Ascending aorta (tissue), 2 donors: Measurements from ENCODE around the gene THRB. TPM values are rescaled to one million over a fixed set of nuclear protein-coding genes. Genes with fewer than 3 reads are reported as not detected.

Source experiments
- DNase-seq, 2 donors: peaks; one replicate each; pipeline ENCODE4 v3.0.0-alpha.2; 2019; ENCODE audit warnings: low spot score in 2 of 2
- H3K27ac ChIP-seq, 2 donors: fragments of 200-600 bp; sonication (generic); one replicate each; pipeline ENCODE4 v1.5.1; 2016 to 2017; ENCODE audit warnings: mild to moderate bottlenecking in 1 of 2
- H3K27me3 ChIP-seq: fragments of 200-600 bp; sonication (generic); one replicate; pipeline ENCODE4 v1.5.1; 2017
- H3K36me3 ChIP-seq, 2 donors: fragments of 200-600 bp; sonication (generic); one replicate each; pipeline ENCODE4 v1.5.1; 2016
- H3K4me1 ChIP-seq, 2 donors: fragments of 200-600 bp; sonication (generic); one replicate each; pipeline ENCODE4 v1.5.1; 2016 to 2017; ENCODE audit warnings: mild to moderate bottlenecking in 1 of 2
- H3K4me3 ChIP-seq, 2 donors: fragments of 200-600 bp; sonication (generic); one replicate each; pipeline ENCODE4 v1.5.1; 2016 to 2017; ENCODE audit warnings: mild to moderate bottlenecking in 1 of 2
- H3K9me3 ChIP-seq, 2 donors: fragments of 200-600 bp; sonication (generic); one replicate each; pipeline ENCODE4 v1.5.1; 2016
- CTCF ChIP-seq, 3 experiments: fragments of 200-600 bp in 2 of 3; fragments of 450-650 bp in 1 of 3; sonication (generic) in 2 of 3; IDR thresholded peaks; one replicate each; pipeline ENCODE4 v1.5.1; 2016 to 2019; ENCODE audit warnings: antibody characterized with exemption in 3 of 3, mild to moderate bottlenecking in 1 of 3, moderate library complexity in 1 of 3
- intact Hi-C: fragments of 100-400 bp; cut with DNase I; formaldehyde crosslinking; loops from one replicate; pipeline ENCODE4 v1.15.1; 2023
- total RNA-seq: library from RNA; depleted of rRNA; stranded (reverse); fragments of >200 nt; gene quantifications from one replicate; pipeline ENCODE4 v1.1.0, GENCODE V29; 2016

Gene THRB
- total RNA-seq, 1 donor from 2014 or later = 24.7 TPM

DNA sequence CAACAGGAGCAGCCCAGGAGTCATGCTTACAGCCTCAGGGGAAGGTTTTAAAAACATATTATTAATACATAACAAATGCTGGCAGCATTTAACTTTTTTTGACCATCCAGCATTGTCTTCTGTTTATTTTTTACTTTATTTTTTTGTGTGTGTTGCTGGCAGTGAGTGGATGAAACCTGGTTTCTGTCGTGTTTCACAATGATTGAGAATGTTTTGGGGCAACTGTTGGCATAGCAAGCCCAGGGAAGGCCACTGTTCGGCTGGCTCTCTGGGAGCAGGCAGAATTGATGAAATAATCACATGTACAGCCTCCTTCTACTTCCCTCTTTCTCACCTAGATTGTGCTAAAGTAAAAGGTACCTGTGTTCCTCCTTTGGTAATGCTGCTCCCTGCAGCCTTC, 359.4 kb downstream of the THRB start:
- H3K9me3 ChIP-seq = no peaks in the 10 kb centered on the region
- no peak for TF ChIP-seq CTCF (IDR thresholded peaks at IDR 0.05)
- peak overlapping the region; percentile 64 to 75 for H3K27ac ChIP-seq
- intact Hi-C loops = no loop called here
- peaks cover 0 to 20% of the 10 kb centered on the region in 2 donors for H3K4me1 ChIP-seq
- no peaks in the 10 kb centered on the region for H3K27me3 ChIP-seq
- H3K4me3 ChIP-seq = no peak overlapping the region
- H3K36me3 ChIP-seq = peaks cover 16 to 54% of the 10 kb centered on the region in 2 donors
- no peak for DNase-seq

GRCh38 chr3:24133942-24134341, 360.7 kb downstream of the THRB start:
- Histone ChIP-seq H3K27ac (peak overlapping the region; percentile 64 to 75), H3K4me1 (peaks cover 0 to 21% of the 10 kb centered on the region in 2 donors), H3K9me3 (no peaks in the 10 kb centered on the region), H3K27me3 (no peaks in the 10 kb centered on the region), H3K4me3 (no peak overlapping the region), H3K36me3 (peaks cover 16 to 61% of the 10 kb centered on the region in 2 donors)
- no peak for TF ChIP-seq CTCF (IDR thresholded peaks at IDR 0.05)
- intact Hi-C loops = loop anchor here (5.0 kb wide), 1 partner anchor 48 kb away; no protein-coding TSS in a partner anchor
- no peak for DNase-seq

GRCh38 chr3:24133436-24133835, 361.2 kb downstream of the THRB start:
- no peaks in the 10 kb centered on the region for H3K9me3 ChIP-seq
- H3K4me3 ChIP-seq = no peak overlapping the region
- intact Hi-C loops = loop anchor here (5.0 kb wide), 1 partner anchor 49 kb away; no protein-coding TSS in a partner anchor
- peaks cover 0 to 25% of the 10 kb centered on the region in 2 donors for H3K4me1 ChIP-seq
- H3K36me3 ChIP-seq = peaks cover 13 to 60% of the 10 kb centered on the region in 2 donors
- peak overlapping the region in 1 of 2 donors; percentile 75 for H3K27ac ChIP-seq
- TF ChIP-seq CTCF (IDR thresholded peaks at IDR 0.05) = no peak
- DNase-seq = no peak
- H3K27me3 ChIP-seq = no peaks in the 10 kb centered on the region

GRCh38 chr3:24129549-24129948, 365.1 kb downstream of the THRB start:
- Histone ChIP-seq H3K27me3 (no peaks in the 10 kb centered on the region), H3K4me3 (no peak overlapping the region), H3K36me3 (peaks cover 13 to 69% of the 10 kb centered on the region in 2 donors), H3K27ac (peak overlapping the region; percentile 59 to 62), H3K9me3 (no peaks in the 10 kb centered on the region), H3K4me1 (peaks cover 0 to 23% of the 10 kb centered on the region in 2 donors)
- no peak for DNase-seq
- TF ChIP-seq CTCF (IDR thresholded peaks at IDR 0.05) = no peak
- intact Hi-C loops = no loop called here

DNA sequence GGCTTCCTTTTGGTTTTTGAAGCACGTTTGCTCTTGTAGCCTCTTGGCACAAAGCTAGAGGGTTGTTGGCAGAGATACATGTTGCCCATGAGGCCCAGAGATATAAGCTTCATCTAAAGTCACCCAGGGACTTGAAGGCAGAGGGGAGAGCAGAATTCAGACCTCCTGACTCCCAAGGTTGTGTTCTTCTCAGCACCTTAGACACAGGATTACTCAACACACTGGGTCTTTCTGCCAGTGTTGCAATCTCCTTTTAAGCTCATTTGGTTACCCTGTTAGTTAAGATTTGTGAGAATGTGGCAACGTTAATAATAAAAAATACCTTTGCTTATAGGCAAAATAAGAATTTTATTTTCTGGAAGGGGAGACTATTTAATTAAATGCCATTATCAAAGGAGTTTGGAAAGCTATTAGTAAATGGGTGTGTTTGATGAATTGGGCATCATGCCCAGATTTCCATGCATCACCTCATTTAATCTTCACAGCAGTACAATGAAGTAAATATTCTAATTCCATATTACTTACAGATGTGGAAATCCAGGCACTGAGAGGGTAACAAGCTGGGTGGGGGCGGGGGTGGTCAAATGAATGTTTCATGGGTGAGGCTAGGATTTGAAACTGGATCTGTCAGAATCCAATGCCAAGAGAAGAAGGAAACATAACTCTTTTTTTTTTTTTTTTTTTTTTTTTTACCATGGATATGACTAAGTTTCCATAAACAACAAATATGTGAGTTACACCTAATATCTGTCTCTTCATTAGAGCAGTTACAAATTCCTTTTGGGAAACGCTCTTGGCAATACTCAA, 366.2 kb downstream of the THRB start:
- TF ChIP-seq CTCF (IDR thresholded peaks at IDR 0.05) = no peak
- Histone ChIP-seq H3K9me3 (no peaks in the 10 kb centered on the region), H3K4me1 (peaks cover 0 to 28% of the 10 kb centered on the region in 2 donors), H3K4me3 (no peak overlapping the region), H3K36me3 (peaks cover 13 to 58% of the 10 kb centered on the region in 2 donors), H3K27me3 (no peaks in the 10 kb centered on the region), H3K27ac (peak overlapping the region; percentile 59 to 62)
- intact Hi-C loops = no loop called here
- no peak for DNase-seq
